CD4-positive, alpha-beta T cell treated with Interleukin-17A for 1 hour (primary cell): Measurements from ENCODE around the gene PPP1R9A.

Source experiments
- DNase-seq: peaks from one replicate; pipeline ENCODE4 v3.0.0-alpha.2; 2020

The PPP1R9A gene

GRCh38 chr7:94907026-94907810, at the start of gene PPP1R9A:
Gene PPP1R9A, plus strand, starts transcription at chr7:94907594. Its CDS starts 2,520 bp downstream, at chr7:94910114.
- no peak for DNase-seq

- no peak for DNase-seq
Observed at GRCh38 chr7:94871132-94871531, 36.3 kb upstream of the PPP1R9A start.

GRCh38 chr7:94873239-94873638, 34.2 kb upstream of the PPP1R9A start:
- DNase-seq: no peak

- DNase-seq: no peak
Observed at GRCh38 chr7:94874036-94874785, 33.2 kb upstream of the PPP1R9A start.

- no peak for DNase-seq
Observed at GRCh38 chr7:94875201-94875600, 32.2 kb upstream of the PPP1R9A start.

- no peak for DNase-seq
Observed at GRCh38 chr7:94877731-94878670, 29.4 kb upstream of the PPP1R9A start.

- DNase-seq: no peak
Observed at GRCh38 chr7:94882891-94883290, 24.5 kb upstream of the PPP1R9A start.

GRCh38 chr7:94883616-94884015, 23.8 kb upstream of the PPP1R9A start:
- DNase-seq: no peak

- no peak for DNase-seq
Observed at GRCh38 chr7:94888551-94888950, 18.8 kb upstream of the PPP1R9A start.

GRCh38 chr7:94888995-94889523, 18.3 kb upstream of the PPP1R9A start:
- no peak for DNase-seq

- DNase-seq: no peak
Observed at GRCh38 chr7:94890216-94890615, 17.2 kb upstream of the PPP1R9A start.

GRCh38 chr7:94893661-94894060, 13.7 kb upstream of the PPP1R9A start:
- DNase-seq: no peak

- no peak for DNase-seq
Observed at GRCh38 chr7:94897541-94897940, 9.9 kb upstream of the PPP1R9A start.

- no peak for DNase-seq
Observed at GRCh38 chr7:94898340-94898739, 9.1 kb upstream of the PPP1R9A start.

GRCh38 chr7:94901981-94902380, 5.4 kb upstream of the PPP1R9A start:
- no peak for DNase-seq

- DNase-seq: no peak
Observed at GRCh38 chr7:94903971-94904370, 3.4 kb upstream of the PPP1R9A start.

GRCh38 chr7:94904982-94905381, 2.4 kb upstream of the PPP1R9A start:
- no peak for DNase-seq

GRCh38 chr7:94906065-94906851, 1.1 kb upstream of the PPP1R9A start:
- DNase-seq: no peak

- no peak for DNase-seq
Observed at GRCh38 chr7:94907811-94908322, 473 bp downstream of the PPP1R9A start.

- DNase-seq: no peak
Observed at GRCh38 chr7:94908323-94909178, 1.2 kb downstream of the PPP1R9A start.

GRCh38 chr7:94909179-94909466, 1.7 kb downstream of the PPP1R9A start:
- DNase-seq: no peak
